Hematopoietic multipotent progenitor cell treated with erythropoietin and hydrocortisone succinate and interleukin-3 and kit ligand, for 15 days (in vitro differentiated cells): Measurements from ENCODE around the gene NOP56.
A peak's percentile ranks its signal among the peaks of the same experiment; 100 is the strongest.
"Not testable (repeated sequence)": the region's sequence is repeated elsewhere in the genome, so short reads cannot be mapped to it uniquely, and the experiment has no call there.

Experiments used
- DNase-seq: peaks from one replicate; pipeline ENCODE4 v3.0.0-alpha.2; 2015; ENCODE audit warnings: low spot score

NOP56 gene

DNA sequence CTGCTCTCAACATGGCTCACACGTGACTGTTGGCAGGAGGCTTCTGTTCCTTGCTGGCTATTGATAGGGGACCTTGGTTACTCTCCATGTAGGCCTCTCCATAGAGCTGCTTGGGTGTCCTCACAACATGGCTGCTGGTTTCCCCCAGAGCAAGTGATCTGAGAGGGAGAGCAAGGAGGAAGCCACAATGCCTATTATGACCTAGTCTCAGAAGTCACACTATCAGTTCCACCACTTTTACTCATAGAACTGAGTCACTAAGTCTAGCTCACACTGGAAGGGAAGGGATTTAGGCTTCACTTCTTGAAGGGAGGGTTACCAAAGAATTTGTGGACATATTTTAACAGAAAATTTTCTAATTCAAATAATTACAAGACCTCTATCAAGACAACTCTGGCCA is 8.7 kb upstream of the NOP56 start:
- no peak for DNase-seq

DNA sequence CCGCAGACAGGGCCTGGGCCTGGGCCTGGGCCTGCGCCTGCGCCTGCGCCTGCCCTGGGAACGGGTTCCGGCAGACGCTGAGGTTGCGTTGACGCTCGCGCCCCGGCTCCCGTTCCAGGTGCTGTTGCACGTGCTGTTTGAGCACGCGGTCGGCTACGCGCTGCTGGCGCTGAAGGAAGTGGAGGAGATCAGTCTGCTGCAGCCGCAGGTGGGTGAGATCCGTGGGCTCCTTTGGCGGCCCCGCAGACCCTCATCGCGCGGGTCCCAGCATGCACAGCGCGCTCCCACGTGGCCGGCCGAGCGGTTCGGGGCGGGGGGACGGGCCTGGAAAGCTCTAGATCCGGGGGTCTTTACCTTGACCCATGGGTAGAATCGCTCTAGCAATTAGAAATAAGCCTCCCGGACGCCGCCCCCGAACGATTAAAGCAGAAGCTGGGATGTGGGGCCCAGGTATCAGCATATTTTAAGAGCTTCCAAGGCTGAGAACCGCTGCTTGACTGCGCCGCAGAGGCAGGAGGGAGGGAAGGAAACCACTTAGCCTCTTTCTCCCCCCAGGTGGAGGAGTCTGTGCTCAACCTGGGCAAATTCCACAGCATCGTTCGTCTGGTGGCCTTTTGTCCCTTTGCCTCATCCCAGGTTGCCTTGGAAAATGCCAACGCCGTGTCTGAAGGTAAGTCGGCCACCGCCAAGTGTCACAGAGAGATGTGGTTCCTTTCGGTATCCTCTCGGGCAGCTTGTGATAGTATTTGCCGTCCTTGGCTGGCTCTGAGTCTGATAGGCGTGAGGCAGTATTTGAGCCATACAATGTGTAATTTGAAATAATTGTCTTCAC is 508 bp downstream of the NOP56 start:
- DNase-seq: peak; percentile 18

DNA sequence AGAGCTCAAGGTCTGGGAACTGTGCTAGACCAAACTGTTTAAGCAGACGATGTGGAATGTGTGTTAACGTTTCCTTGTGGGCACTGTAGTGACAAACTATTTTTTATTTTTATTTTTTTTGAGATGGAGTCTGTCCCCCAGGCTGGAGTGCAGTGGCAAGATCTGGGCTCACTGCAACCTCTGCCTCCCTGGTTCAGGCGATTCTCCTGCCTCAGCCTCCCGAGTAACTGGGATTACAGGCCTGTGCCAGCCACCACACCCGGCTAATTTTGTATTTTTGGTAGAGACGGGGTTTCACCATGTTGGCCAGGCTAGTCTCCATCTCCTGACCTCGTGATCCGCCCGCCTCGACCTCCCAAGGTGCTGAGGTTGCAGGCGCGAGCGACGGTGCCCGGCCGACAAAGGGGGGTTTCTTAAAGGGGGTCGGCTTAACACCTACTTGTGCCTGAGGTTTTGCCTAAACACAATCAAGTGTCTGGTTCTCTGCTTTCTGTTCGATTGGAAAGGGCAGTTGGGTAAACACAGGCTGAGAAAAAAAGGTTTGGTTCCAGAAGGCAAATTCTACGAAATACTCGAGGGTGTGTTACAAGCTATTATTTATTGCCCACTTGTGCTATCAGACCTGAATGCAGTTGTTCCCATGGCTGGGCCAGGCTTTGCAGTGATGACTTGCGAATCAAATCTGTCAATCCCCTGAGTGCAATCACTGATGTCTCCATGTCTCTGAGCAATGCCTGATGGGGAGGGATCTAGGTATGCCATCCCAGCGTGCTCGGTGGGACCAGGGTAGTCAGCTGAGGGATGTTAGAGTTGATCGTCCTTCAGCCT is 1.3 kb downstream of the NOP56 start:
- no peak for DNase-seq

DNA sequence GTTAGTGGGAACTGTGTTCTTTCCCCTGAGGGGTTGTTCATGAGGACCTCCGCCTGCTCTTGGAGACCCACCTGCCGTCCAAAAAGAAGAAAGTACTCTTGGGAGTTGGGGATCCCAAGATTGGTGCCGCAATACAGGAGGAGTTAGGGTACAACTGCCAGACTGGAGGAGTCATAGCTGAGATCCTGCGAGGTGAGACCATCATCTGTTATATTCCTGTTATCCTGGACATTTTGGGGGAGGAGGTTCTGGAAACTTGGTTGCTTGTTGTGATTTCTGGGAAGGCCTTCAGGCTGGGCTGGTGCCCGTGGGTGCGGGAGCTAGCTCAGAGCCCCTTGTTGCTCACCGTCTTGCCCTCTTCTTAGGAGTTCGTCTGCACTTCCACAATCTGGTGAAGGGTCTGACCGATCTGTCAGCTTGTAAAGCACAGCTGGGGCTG is 2.0 kb downstream of the NOP56 start:
- no peak for DNase-seq

DNA sequence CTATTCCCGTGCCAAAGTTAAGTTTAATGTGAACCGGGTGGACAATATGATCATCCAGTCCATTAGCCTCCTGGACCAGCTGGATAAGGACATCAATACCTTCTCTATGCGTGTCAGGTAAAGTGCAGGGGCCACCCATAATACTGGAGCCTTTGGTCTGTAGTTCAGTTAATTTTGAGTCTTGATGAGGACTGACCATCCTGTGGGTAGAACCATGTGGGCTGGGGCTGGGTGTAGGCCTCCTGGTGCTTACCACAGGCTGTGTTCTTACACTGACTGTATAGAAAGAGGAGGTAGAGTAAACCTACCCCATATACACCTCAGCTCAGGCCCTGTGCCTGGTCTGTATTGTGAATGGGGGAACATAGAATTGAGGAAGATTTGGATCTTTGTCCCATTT is 2.4 kb downstream of the NOP56 start:
- DNase-seq: no peak

DNA sequence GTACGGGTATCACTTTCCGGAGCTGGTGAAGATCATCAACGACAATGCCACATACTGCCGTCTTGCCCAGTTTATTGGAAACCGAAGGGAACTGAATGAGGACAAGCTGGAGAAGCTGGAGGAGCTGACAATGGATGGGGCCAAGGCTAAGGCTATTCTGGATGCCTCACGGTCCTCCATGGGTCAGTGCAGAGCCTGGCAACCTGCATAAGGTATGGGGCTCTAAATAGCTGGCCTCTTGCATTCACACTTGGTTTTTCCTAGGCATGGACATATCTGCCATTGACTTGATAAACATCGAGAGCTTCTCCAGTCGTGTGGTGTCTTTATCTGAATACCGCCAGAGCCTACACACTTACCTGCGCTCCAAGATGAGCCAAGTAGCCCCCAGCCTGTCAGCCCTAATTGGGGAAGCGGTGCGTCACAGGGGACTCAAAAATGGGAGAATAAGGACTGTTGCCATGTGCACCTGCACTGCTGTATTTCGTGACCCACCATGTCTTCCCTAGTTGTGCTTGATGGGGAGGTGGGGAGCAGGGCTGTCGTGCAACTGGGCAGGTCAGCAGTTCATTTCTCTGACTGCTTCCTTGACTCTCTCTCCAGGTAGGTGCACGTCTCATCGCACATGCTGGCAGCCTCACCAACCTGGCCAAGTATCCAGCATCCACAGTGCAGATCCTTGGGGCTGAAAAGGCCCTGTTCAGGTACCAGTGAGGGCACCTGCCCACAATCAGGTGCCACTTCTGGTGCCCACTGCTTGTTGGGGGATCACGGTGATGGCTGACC is 3.1 kb downstream of the NOP56 start:
- DNase-seq: no peak

DNA sequence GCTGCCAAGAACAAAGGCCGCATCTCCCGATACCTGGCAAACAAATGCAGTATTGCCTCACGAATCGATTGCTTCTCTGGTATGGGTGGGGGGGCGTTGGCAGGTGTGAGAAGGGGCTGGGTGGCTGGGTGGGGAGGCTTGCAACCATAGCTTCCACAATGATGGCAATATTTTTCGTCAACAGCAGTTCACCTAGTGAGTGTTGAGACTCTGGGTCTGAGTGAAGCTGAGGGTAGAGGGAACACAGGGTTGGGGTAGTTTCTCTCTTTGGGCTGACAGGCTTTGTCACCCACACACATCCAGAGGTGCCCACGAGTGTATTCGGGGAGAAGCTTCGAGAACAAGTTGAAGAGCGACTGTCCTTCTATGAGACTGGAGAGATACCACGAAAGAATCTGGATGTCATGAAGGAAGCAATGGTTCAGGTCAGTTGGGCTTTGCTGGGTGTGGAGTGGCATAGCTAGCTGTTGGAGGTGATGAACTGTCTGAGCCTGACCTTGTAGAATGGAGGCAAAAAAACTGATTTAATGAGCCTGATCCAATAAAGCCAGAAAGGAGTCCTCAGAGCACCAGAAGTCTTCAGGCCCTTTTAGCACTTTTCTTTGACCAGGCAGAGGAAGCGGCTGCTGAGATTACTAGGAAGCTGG is 4.2 kb downstream of the NOP56 start:
- no peak for DNase-seq

DNA sequence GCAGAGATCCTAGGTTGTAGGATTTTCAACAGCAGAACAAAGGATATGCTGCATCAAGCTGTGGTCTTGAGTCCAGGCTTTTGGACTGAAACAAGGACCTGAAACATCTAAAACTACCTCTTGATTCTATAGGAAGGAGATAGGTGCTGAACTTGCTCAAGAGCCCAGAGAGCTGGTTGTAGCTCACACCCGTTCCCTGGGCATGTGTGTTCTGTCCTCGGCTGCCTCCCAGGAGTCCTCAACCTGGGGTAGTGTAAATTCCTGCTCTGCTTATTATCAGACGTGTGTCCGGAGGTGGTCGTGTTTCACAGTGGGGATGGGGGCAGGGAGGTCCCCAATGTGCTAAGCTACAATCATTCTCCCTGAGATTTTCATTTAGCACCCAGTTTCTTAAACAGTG is 4.8 kb downstream of the NOP56 start:
- DNase-seq: no peak

DNA sequence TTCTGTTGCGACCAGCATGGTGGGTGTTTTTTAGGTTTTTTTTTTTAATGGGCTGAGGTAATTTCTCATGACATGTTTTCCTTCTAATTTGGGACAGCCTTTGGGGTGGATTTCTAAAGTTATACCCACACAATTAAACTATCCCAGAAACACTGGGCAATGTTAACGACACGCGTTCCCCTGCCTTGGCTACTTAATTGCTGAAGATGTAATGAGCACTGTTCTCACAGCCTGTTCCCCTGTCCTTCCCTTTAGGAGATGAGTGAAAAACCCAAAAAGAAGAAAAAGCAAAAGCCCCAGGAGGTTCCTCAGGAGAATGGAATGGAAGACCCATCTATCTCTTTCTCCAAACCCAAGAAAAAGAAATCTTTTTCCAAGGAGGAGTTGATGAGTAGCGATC is 5.2 kb downstream of the NOP56 start:
- DNase-seq: no peak

DNA sequence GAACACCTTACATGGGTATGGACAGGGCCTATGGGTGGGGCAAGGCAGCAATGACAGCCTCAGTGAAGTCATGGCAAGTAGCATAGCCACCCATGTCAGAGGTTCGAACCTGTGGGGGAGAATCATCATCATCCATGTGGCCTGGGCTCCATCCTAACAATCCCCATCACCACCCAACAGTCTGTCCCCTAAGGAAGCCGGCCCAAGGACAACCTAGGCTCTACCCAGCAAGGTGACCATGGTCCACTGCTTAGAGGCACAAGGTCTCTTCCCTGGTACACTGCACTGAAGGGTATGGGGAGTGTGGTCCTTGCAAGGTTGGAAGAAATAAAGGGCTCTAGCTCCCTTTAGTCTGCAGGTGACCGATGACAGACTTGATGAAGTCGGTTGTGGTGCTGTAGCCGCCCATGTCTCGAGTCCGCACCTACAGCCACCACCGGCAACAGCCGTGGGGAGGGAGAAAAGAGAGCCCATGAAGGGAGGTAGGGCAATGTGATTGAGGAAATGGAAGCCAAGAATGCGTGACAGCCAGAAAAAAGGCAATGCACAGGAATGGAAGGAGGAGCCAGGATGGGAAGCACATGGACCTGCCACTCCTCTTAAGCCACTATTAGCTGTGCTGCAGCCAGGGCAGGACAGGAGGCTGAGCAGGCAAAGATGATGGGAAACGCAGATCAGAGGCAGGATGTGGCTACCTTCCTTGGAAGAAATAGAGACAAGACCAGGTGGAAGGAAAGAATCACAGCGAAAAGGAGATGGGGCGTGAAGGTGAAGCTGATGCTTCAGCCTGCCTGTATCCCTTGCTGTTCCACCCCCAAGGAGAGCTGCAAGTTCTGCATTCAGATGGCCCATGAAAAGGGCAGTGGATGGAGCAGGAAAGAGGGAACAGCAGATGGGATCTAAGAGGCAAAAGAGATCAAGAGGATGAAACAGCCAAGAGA is 6.3 kb downstream of the NOP56 start:
- no peak for DNase-seq

DNA sequence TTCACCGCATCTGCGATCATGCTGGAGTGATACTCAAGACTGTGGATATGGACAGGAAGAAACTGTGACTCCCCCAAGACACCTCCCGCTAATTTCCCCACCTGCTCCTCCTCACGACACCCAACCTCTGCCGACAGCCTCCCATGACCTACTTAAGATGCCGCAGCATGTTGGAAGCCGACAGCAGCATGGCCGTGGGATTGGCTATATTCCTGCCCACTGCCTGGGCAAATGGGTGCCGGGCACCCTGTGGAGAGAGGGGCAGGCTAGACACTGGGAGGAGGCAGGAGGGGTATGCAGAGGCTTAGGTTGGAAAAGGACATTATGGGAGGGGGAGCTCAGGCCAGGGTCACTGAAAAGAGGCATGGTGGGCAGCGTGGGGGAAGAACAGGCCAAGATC is 7.1 kb downstream of the NOP56 start:
- no peak for DNase-seq

DNA sequence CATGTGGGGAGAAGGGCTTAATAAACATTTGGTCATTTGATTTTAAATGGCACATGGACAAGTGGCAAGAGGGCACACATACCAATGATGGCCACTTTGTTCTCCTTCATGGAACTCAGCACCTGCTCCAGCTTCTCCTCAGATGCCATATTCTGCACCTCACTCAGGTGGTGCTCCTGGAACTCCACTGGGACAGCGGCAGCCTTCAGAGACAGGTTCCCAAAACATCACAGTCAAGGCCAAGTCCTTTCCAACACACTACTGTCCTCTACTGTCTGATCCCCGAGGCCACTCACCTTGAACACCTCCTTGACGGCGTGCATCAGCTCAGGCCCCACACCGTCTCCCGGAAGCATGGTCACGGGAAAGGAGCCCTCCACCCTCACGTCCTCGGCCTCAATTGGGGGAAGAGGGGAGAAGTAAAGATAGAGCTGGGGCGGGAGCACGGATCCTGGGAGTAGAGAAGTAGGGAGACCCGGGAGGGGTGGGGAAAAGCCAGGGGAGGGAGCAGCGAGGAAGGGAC is 11.0 kb downstream of the NOP56 start:
- no peak for DNase-seq

DNA sequence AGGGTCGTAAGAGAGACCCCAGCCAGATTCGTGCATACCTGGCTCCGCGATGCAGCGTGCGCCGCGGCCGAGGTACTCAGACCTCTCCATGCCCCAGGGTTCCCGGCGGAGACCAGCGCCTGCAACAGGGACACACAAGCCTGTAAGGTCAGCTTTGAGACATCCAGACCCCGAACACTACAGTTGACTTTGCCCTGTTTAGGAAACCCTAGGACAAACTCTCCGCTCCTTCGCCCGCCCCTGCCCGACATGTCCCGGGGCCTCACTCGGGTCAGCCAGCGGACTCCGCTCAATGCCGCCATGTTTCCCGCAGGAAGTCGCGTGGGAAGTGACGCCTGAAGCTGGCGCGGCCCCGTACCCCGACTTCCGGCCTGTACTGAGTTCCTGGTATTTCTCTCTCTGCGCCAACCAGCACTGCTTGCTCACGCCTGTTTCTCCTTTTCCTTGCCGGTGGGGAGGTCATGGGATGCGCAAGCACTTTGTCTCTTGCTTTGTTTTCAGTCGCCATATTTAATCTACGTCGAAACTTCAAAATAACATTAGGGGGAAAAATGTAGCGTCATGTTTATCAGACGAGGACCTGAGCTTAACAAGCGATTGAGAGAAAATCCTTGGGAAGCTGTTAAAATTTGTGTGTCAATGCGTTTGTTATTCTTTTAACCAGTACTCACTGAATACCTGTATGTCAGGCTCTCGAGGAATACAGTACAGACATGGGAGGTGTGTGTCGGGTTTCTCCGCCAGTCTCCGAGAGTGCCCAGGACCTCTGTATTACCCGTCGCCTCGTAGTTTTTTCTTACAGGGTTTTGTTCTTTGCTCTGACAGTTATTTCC is 11.7 kb downstream of the NOP56 start, which contains the start of gene IDH3B:
IDH3B (minus strand) TSS at position 330 of the 833 bp plus-strand sequence; CDS start at position 302, 28 bp downstream.
- DNase-seq: peak; percentile 85

DNA sequence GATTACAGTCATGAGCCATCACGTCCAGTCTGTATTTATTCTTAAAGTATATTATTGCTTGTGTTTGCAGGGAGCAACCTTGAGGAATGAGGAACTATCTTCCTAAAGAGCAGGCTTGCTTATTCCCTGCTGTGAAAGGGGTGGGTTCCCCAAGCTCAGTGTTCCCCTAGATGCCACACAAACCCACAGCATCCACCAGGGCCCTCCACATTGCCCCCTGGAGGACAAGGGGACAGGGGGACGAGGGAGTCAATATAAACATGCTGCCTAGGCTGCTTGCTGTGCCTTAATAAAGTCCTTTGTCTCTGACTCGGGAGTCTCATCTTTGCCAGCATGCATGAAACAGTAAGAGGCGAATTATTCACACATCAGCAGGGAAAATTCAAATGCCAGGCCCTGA is 19.5 kb downstream of the NOP56 start:
- no peak for DNase-seq

DNA sequence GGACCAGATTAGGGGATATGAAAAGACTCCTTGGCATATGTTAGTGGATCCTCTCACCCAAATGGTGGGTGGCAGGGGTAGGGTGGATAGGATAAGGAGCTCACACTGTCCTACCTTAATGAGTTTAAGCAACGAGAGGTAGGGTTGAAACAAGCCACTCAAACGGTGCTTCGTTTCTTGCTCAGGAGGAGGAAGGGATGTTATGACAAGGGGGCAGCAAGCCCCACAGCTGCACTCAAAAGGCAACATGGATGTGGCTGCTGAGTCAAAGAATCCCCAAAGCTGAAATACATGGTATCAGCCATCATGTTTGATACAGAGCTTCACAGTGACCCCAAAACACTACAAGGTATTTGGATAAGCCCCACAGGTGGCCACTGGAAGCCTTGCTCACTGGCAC is 20.0 kb downstream of the NOP56 start:
- no peak for DNase-seq

DNA sequence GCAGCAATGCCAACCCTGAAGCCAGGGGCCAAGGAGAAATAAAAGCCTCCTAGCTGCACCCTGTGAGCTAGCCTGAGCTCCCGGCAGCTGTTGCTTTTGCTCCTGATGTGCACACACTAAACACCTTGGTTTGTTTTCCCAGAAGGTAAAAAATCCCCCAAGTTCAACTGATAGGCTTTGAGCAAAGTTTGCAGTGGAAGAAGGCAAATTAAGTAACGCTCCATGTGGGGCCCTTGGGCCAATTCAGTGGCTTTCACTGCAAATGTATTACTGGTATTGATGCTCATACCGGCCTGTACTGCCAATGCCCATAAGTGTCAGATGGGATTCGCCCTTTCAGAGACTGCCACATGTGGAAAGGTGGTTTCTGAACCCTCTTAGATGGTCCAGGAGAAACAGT is 21.0 kb downstream of the NOP56 start:
- no peak for DNase-seq

DNA sequence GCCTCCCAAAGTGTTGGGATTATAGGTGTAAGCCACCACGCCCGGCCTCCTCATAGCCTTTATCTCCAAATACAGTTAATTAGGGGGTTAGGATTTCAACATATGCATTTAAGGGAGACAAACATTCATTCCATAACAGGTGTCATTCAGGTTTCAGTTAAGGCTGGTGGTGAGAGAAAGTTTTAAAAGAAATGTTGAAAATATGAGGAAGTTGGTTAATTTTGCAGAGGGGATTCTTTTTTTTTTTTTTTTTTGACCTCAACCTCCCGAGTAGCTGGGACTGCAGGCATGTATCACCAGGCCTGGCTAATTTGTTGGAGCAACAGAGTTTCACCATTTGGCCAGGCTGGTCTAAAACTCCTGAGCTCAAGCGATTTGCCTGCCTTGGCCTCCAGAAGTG is 27.6 kb downstream of the NOP56 start:
- DNase-seq: no peak

DNA sequence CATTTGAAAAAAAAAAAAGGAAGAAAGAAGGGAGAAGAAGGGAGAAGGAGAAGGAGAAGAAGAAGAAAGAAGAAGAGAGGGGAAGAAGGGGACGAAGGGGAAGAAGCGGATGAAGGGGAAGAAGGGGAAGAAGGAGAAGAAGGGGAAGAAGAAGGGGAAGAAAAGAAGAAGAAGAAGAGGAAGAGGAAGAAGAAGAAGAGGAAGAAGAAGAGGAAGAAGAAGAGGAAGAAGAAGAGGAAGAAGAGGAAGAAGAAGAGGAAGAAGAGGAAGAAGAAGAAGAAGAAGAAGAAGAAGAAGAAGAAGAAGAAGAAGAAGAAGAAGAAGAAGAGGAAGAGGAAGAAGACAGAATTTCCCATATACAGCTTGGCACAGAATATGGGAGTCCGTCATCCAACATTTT is 29.6 kb downstream of the NOP56 start:
- DNase-seq: not testable (repeated sequence)

DNA sequence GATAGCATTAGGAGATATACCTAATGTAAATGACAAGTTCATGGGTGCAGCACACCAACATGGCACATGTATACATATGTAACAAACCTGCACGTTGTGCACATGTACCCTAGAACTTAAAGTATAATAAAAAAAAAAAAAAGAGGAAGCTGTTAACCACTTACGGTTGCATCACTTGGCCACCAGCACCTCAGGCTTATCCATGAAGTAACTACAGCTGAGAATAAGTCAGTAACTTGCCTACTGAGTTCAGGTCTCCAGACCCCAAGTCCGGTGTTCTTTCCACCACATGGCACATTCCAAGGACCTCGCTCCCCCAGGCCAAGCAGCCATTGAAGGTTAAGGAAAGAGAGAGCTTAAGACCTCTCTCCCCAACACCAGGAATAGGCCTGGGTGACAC is 32.4 kb downstream of the NOP56 start:
- not testable (repeated sequence) for DNase-seq

DNA sequence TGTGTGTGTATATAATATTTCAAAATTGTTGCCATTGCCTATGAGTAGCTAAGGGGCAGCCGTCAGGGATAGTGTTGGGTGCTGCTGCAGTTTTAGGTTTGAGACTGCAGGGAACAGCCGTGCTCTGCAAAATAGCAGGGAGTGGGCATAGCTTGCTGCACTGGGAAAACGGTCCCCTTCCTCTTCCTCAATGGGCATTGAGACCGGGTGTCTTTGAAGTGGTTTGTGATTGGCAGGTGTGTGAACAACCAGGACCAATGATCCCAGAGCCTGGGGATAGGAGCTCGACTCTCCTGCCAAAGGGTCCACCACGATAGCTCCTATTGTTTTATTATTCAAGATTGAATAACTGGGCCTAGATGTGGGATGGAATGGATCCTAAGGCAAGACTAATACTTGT is 35.1 kb downstream of the NOP56 start:
- DNase-seq: no peak
